Stimulated activated CD4-positive, alpha-beta T cell treated with anti-CD3 and anti-CD28 coated beads, Interleukin-15, amount 100 ng/mL, for 48 hours (primary cell): ENCODE measurements around the gene C2CD4C.
"Not testable (repeated sequence)": the region's sequence is repeated elsewhere in the genome, so short reads cannot be mapped to it uniquely, and the experiment has no call there.

Source experiments
- DNase-seq, 2 donors: peaks; one replicate each; pipeline ENCODE4 v3.0.0-alpha.2; 2020; ENCODE audit warnings: low read depth in 2 of 2

The C2CD4C gene

GRCh38 chr19:400976-401865 lies 7.7 kb downstream of the C2CD4C start:
- no peak for DNase-seq

- DNase-seq: no peak
Measured at GRCh38 chr19:399370-399769, 9.6 kb downstream of the C2CD4C start.

- no peak for DNase-seq
Measured at GRCh38 chr19:398719-399118, 10.2 kb downstream of the C2CD4C start.

- no peak for DNase-seq
Measured at GRCh38 chr19:397941-398706, 10.8 kb downstream of the C2CD4C start.

- no peak for DNase-seq
Measured at GRCh38 chr19:397321-397720, 11.6 kb downstream of the C2CD4C start.

- DNase-seq: no peak
Measured at GRCh38 chr19:395467-395866, 13.5 kb downstream of the C2CD4C start.

- not testable (repeated sequence) for DNase-seq
Measured at GRCh38 chr19:394857-395256, 14.1 kb downstream of the C2CD4C start.

GRCh38 chr19:393560-393959 lies 15.4 kb downstream of the C2CD4C start:
- DNase-seq: not testable (repeated sequence)

- no peak for DNase-seq
Measured at GRCh38 chr19:392375-392970, 16.5 kb downstream of the C2CD4C start.

- no peak for DNase-seq
Measured at GRCh38 chr19:391726-392374, 17.1 kb downstream of the C2CD4C start.

- DNase-seq: no peak
Measured at GRCh38 chr19:391207-391557, 17.8 kb downstream of the C2CD4C start.

- DNase-seq: no peak
Measured at GRCh38 chr19:390386-391206, 18.4 kb downstream of the C2CD4C start.

GRCh38 chr19:389935-390289 lies 19.0 kb downstream of the C2CD4C start:
- no peak for DNase-seq

- no peak for DNase-seq
Measured at GRCh38 chr19:389255-389934, 19.6 kb downstream of the C2CD4C start.

- DNase-seq: no peak
Measured at GRCh38 chr19:388691-389090, 20.3 kb downstream of the C2CD4C start.

- no peak for DNase-seq
Measured at GRCh38 chr19:387777-388176, 21.2 kb downstream of the C2CD4C start.

GRCh38 chr19:386632-387301 lies 22.2 kb downstream of the C2CD4C start:
- DNase-seq: not testable (repeated sequence)

- not testable (repeated sequence) for DNase-seq
Measured at GRCh38 chr19:386189-386588, 22.8 kb downstream of the C2CD4C start.

GRCh38 chr19:384799-385169 lies 24.2 kb downstream of the C2CD4C start:
- no peak for DNase-seq
